Spleen (tissue), 7 donors: Measurements from ENCODE around the gene PLEKHA4.

Experiments used
- POLR2AphosphoS5 ChIP-seq, 3 donors: sonication (generic); formaldehyde crosslinking; IDR thresholded peaks; one replicate each; pipeline ENCODE4 v1.5.1; 2017; ENCODE audit warnings: antibody characterized with exemption in 3 of 3
- TF ChIP-seq, protein P1 (sequence below), 11 experiments: fragments of 200-600 bp in 7 of 11; fragments of 450-650 bp in 4 of 11; sonication (generic) in 4 of 11; IDR thresholded peaks in 8 of 11; conservative IDR thresholded peaks in 3 of 11; 1 replicate in 7 of 11; 2 replicates in 4 of 11; pipeline versions ENCODE4 v1.4.0 to v1.8.0; 2016 to 2021; ENCODE audit warnings: antibody characterized with exemption in 11 of 11, inconsistent platforms in 4 of 11, mild to moderate bottlenecking in 1 of 11
- donor health status: DM: no; HTN: no; CAD: no; lungs with moderate emphysema.
- donor health status: DM: no; HTN: no; CAD: no.
- donor health status: DM: no; HTN: no; CAD: no.

DNA sequence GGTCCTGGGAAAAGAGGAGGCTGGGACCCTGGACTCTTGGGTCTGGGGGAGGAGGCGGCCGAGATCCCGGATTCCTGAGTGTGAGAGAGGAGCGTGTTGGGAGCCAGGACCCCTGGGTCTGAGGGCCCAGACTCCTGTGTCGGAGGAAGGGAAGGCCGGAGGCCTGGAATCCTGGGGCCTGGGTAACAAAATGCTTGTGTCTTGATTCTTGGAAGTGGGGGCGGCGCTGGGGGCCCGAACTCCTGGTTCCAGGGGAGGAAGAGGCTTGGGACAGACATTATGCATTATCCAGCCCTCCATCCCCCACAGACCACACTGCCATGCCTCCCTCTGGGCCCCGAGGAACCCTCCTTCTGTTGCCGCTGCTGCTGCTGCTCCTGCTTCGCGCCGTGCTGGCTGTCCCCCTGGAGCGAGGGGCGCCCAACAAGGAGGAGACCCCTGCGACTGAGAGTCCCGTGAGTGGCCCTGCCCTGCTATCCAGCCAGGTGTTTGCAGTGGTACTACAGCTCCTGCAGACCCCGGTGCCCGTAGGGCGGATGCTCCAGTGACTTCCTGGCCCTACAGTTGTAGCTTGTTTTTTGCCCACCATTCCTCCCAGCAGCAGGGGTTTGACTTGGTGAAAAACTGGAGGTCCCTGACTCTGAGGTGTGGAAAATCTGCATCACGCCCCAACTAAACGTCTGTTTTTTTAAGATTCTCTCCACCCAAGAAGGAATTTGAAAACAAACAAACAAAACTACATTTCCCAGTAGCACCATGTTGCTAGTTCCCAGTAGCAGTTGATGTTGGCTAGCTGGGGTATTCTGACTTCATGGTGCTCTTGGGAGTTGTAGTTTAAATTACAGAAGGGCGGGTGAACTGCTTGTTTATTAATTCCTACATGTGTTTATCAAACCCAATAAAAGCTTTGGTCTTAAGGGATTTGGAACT lies 32.3 kb upstream of the PLEKHA4 start:
- TF ChIP-seq, protein P1, sequence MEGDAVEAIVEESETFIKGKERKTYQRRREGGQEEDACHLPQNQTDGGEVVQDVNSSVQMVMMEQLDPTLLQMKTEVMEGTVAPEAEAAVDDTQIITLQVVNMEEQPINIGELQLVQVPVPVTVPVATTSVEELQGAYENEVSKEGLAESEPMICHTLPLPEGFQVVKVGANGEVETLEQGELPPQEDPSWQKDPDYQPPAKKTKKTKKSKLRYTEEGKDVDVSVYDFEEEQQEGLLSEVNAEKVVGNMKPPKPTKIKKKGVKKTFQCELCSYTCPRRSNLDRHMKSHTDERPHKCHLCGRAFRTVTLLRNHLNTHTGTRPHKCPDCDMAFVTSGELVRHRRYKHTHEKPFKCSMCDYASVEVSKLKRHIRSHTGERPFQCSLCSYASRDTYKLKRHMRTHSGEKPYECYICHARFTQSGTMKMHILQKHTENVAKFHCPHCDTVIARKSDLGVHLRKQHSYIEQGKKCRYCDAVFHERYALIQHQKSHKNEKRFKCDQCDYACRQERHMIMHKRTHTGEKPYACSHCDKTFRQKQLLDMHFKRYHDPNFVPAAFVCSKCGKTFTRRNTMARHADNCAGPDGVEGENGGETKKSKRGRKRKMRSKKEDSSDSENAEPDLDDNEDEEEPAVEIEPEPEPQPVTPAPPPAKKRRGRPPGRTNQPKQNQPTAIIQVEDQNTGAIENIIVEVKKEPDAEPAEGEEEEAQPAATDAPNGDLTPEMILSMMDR (IDR thresholded peaks at IDR 0.05 in 8 of 11, conservative IDR thresholded peaks at IDR 0.05 in 3 of 11), result no peak
- no peak for TF ChIP-seq POLR2AphosphoS5 (IDR thresholded peaks at IDR 0.05)
